SU-DHL-6 (cell line): ENCODE results near the gene STIL.

Source experiments
- EZH2phosphoT487 ChIP-seq: fragments of 200-600 bp; sonication (generic), shearing (Covaris generic); conservative IDR thresholded peaks from 2 replicates; pipeline ENCODE4 v1.6.1; 2018; ENCODE audit warnings: mild to moderate bottlenecking, antibody characterized with exemption, low read length, moderate library complexity, mixed read lengths
- TF ChIP-seq, protein P1 (sequence below): fragments of 200-600 bp; sonication (generic); IDR thresholded peaks from one replicate; pipeline ENCODE4 v1.5.1; 2017; ENCODE audit warnings: antibody characterized with exemption, mild to moderate bottlenecking, low read length, moderate library complexity; ENCODE audit not compliant: insufficient read depth, poor library complexity, severe bottlenecking

DNA sequence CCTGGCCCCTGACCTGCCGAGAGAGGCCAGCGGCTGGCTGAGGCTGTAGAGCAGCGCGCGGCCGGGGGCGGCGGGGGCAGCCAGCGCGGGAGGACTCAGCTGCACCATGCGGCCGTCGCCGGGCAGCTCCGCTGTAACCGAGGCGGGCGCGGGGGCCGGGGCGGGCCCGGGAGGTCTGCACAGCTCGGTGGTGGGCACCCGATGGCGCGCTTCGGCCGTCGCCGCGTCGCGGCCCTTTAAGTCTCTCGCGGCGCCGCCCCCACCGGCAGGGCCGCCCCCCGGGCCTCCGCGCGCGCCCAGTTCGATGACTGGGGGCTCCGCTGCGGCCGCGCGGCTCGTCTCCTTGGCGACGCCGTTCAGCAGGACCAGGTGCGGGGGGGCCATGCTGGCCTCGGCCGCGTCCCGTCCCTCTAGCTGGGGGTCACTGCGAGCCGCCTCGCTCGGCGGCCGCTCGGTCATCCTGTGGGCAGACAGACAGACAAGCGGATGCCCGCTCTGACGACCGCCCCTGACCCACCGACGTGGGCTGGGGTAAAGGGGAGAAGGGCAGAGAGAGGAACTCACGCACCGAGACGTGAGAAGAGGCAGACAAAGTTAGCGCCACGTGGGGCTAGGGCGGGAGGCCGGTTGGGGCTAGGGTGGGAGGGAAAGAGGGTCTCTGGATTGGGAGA is 88.4 kb downstream of the STIL start:
- TF ChIP-seq, protein P1, sequence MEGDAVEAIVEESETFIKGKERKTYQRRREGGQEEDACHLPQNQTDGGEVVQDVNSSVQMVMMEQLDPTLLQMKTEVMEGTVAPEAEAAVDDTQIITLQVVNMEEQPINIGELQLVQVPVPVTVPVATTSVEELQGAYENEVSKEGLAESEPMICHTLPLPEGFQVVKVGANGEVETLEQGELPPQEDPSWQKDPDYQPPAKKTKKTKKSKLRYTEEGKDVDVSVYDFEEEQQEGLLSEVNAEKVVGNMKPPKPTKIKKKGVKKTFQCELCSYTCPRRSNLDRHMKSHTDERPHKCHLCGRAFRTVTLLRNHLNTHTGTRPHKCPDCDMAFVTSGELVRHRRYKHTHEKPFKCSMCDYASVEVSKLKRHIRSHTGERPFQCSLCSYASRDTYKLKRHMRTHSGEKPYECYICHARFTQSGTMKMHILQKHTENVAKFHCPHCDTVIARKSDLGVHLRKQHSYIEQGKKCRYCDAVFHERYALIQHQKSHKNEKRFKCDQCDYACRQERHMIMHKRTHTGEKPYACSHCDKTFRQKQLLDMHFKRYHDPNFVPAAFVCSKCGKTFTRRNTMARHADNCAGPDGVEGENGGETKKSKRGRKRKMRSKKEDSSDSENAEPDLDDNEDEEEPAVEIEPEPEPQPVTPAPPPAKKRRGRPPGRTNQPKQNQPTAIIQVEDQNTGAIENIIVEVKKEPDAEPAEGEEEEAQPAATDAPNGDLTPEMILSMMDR, result no peak
- TF ChIP-seq EZH2phosphoT487, result no peak
